Tibial nerve (tissue), 4 donors: Measurements from ENCODE around the gene HSFX3. TPM values are rescaled to one million over a fixed set of nuclear protein-coding genes. Genes with fewer than 3 reads are reported as not detected.

ENCODE experiments used
- DNase-seq, 2 donors: peaks; one replicate each; pipeline ENCODE4 v3.0.0-alpha.2; 2019; ENCODE audit warnings: low spot score in 2 of 2
- H3K27ac ChIP-seq, 4 donors: fragments of 200-600 bp; sonication (generic) in 3 of 4; one replicate each; pipeline ENCODE4 v1.5.1; 2017 to 2019; ENCODE audit warnings: mild to moderate bottlenecking in 1 of 4
- H3K27me3 ChIP-seq, 2 donors: fragments of 200-600 bp; sonication (generic) in 1 of 2; one replicate each; pipeline versions ENCODE4 v1.5.1 to v1.6.0; 2017 to 2019
- H3K36me3 ChIP-seq, 3 donors: fragments of 200-600 bp; sonication (generic); one replicate each; pipeline ENCODE4 v1.5.1; 2018 to 2019
- H3K4me1 ChIP-seq, 4 donors: fragments of 200-600 bp; sonication (generic) in 3 of 4; one replicate each; pipeline ENCODE4 v1.5.1; 2017 to 2019
- H3K4me3 ChIP-seq, 4 donors: fragments of 200-600 bp; sonication (generic) in 3 of 4; one replicate each; pipeline ENCODE4 v1.5.1; 2017 to 2019; ENCODE audit warnings: mild to moderate bottlenecking in 1 of 4, moderate library complexity in 1 of 4
- H3K9me3 ChIP-seq, 4 donors: fragments of 200-600 bp; sonication (generic) in 3 of 4; one replicate each; pipeline ENCODE4 v1.5.1; 2017 to 2019
- CTCF ChIP-seq, 5 experiments: fragments of 200-600 bp in 3 of 5; fragments of 450-650 bp in 2 of 5; sonication (generic) in 3 of 5; IDR thresholded peaks; one replicate each; pipeline ENCODE4 v1.5.1; 2016 to 2019; ENCODE audit warnings: antibody characterized with exemption in 5 of 5, mild to moderate bottlenecking in 3 of 5, moderate library complexity in 2 of 5
- EP300 ChIP-seq, 2 donors: sonication (generic); formaldehyde crosslinking; IDR thresholded peaks; one replicate each; pipeline ENCODE4 v1.6.1; 2017; ENCODE audit warnings: antibody characterized with exemption in 2 of 2, mild to moderate bottlenecking in 1 of 2
- POLR2A ChIP-seq, 2 donors: fragments of 450-650 bp; IDR thresholded peaks; one replicate each; pipeline ENCODE4 v1.6.1; 2017; ENCODE audit warnings: antibody characterized with exemption in 2 of 2, mild to moderate bottlenecking in 2 of 2, moderate library complexity in 2 of 2
- WGBS, 2 donors: methylation state at CpG; one replicate each; pipeline ENCODE4 v1.1.5; 2018; 5-methylcytosine and 5-hydroxymethylcytosine counted together
- total RNA-seq, 4 donors: library from RNA; depleted of rRNA; stranded (reverse); fragments of >200 nt; gene quantifications; one replicate each; pipeline ENCODE4 v1.1.0, GENCODE V29; 2016

Gene HSFX3
- total RNA-seq, 4 donors from 2014 or later = not detected

GRCh38 chrX:149571770-149572169 lies 22.0 kb upstream of the HSFX3 start:
- 74 to 84% methylated on average over 6 to 7 of the region's 7 CpGs for WGBS, 2 donors
- H3K9me3 ChIP-seq = no peaks in the 10 kb centered on the region
- no peaks in the 10 kb centered on the region for H3K27me3 ChIP-seq
- no peak for TF ChIP-seq POLR2A (IDR thresholded peaks at IDR 0.05)
- TF ChIP-seq EP300 (IDR thresholded peaks at IDR 0.05) = no peak
- TF ChIP-seq CTCF (IDR thresholded peaks at IDR 0.05) = no peak
- no peak overlapping the region for H3K27ac ChIP-seq
- no peak for DNase-seq
- H3K36me3 ChIP-seq = no peaks in the 10 kb centered on the region
- no peak overlapping the region for H3K4me3 ChIP-seq
- H3K4me1 ChIP-seq = no peaks in the 10 kb centered on the region

DNA sequence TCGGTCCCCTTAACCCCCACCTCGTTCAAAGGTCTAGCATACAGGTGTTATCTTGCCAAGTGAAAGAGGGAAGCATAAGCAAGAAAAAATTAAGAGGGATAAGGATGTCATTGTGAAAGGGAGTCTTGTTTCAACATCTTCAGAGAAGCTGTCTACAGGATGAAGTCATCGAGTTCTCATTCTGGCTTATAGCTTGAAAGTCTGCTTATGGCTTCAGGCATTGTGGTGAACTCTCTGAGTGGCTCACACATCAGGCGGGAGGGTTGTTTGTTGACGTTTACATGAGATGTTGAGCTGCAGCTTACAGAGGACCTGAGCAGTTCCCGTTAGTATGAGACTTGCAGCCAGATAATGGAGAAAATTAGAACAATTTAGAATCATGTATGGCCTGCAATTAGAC lies 20.9 kb upstream of the HSFX3 start:
- H3K4me1 ChIP-seq = no peaks in the 10 kb centered on the region
- no peak overlapping the region for H3K27ac ChIP-seq
- TF ChIP-seq CTCF (IDR thresholded peaks at IDR 0.05) (no peak), POLR2A (IDR thresholded peaks at IDR 0.05) (no peak)
- H3K36me3 ChIP-seq = no peaks in the 10 kb centered on the region
- WGBS, 2 donors = 34 to 46% methylated on average over 6 of the region's 6 CpGs
- DNase-seq = no peak
- H3K9me3 ChIP-seq = no peaks in the 10 kb centered on the region
- H3K4me3 ChIP-seq = no peak overlapping the region
- H3K27me3 ChIP-seq = no peaks in the 10 kb centered on the region

DNA sequence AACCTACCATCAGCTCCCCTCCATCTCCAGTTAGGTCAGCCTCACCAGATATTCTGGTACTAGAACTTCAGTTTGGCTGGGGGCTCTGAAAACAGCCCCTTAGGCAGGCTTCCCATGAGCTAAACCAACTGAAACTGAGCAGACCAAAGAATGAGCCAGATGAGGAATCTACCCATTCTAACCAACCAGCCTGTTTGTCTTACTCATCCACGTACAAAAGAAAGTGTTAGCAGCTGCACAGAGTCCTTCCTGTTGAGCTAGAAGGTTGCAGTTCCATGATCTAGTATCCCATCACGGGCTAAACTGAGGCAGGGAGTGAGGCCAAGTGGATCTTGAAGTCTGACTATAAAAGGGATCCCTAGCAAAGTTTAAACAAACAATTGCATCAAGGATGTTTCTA lies 20.0 kb upstream of the HSFX3 start:
- no peak for DNase-seq
- TF ChIP-seq CTCF (IDR thresholded peaks at IDR 0.05) (no peak), POLR2A (IDR thresholded peaks at IDR 0.05) (no peak), EP300 (IDR thresholded peaks at IDR 0.05) (no peak)
- no peak overlapping the region for H3K4me3 ChIP-seq
- no peak overlapping the region for H3K27ac ChIP-seq
- no peaks in the 10 kb centered on the region for H3K4me1 ChIP-seq
- no peaks in the 10 kb centered on the region for H3K27me3 ChIP-seq
- whole genome bisulfite sequencing, 2 donors = 34 to 75% methylated on average over 2 of the region's 2 CpGs
- H3K9me3 ChIP-seq = no peaks in the 10 kb centered on the region
- no peaks in the 10 kb centered on the region for H3K36me3 ChIP-seq

DNA sequence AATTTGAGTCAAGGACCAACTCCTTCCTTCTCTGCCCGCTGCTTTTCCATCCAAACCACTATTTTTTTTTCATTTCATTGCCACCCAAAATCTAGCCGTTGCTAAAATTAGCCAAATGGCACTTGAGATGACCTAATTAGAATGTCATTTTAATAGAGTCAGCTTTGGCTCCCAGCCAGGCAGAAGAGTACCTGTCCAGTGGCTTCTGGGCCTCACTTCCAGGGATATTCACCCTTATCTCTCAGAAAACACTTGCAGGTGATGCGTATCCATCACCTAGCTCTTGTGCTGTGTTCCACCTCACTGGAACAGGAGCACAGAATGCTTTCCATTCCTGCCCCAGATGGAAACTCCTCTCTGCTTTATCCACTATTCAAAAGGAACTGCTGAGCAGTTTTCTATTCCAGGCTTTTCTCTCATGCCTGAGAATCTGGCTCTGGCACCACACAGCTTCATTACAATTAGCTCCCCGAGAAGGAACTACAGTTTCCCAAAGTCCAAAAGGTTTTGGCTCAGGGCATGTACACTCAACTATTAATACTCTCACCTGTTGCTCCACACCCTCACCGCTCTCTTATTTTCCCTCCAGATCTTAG lies 19.1 kb upstream of the HSFX3 start:
- no peaks in the 10 kb centered on the region for H3K36me3 ChIP-seq
- no peaks in the 10 kb centered on the region for H3K4me1 ChIP-seq
- WGBS, 2 donors = 66 to 77% methylated on average over 5 of the region's 5 CpGs
- DNase-seq = no peak
- H3K27me3 ChIP-seq = no peaks in the 10 kb centered on the region
- no peak overlapping the region for H3K4me3 ChIP-seq
- TF ChIP-seq CTCF (IDR thresholded peaks at IDR 0.05) (no peak), POLR2A (IDR thresholded peaks at IDR 0.05) (no peak), EP300 (IDR thresholded peaks at IDR 0.05) (no peak)
- H3K9me3 ChIP-seq = no peaks in the 10 kb centered on the region
- no peak overlapping the region for H3K27ac ChIP-seq

DNA sequence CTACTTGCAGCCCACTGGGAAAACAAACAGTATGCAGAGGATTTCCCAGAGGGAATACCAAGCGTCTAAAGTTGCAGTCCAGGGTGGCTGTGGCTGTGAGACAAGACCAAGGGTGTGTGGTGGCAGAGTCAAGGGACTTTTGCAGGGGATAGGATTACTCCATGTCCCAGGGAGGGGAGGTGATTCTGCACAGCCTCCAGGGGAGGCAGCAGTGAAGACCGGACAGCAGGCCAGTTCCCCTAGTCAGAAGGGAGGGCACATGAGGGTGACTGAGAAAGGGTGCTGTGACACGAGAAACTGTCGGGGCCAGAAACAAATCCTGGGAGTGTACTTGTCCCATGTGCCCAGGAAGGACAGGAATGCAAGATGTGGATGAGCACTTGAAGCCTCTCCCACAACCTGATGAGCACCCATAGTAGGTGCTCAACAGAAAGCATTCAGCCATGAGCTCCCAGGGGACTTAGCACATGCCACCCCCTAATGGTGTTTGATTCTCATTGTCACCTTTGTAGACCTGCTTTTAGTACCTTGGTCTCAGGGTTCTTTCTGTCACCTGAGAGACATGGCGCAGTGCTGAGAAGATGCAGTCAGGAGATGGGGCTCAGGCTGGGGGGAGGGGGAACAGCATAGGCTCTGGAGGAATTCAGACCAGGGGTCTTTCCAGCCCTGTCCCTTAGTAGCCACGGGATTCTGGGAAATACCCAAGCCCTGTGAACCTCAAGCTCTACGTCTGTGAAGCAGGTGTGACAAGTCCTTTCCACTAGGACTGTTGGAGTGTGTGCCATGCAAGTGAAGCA lies 18.1 kb upstream of the HSFX3 start:
- no peaks in the 10 kb centered on the region for H3K4me1 ChIP-seq
- H3K4me3 ChIP-seq = no peak overlapping the region
- WGBS, 2 donors = 72 to 92% methylated on average over 2 to 7 of the region's 7 CpGs
- H3K27ac ChIP-seq = no peak overlapping the region
- no peaks in the 10 kb centered on the region for H3K36me3 ChIP-seq
- H3K9me3 ChIP-seq = no peaks in the 10 kb centered on the region
- TF ChIP-seq EP300 (IDR thresholded peaks at IDR 0.05) = no peak
- no peak for TF ChIP-seq POLR2A (IDR thresholded peaks at IDR 0.05)
- no peak for TF ChIP-seq CTCF (IDR thresholded peaks at IDR 0.05)
- DNase-seq = no peak
- no peaks in the 10 kb centered on the region for H3K27me3 ChIP-seq
